Right cardiac atrium (tissue), 5 donors: ENCODE measurements around the gene SPATA33. TPM values are rescaled to one million over a fixed set of nuclear protein-coding genes. Genes with fewer than 3 reads are reported as not detected.

Source experiments
- ATAC-seq, 2 donors: fragments of 200-7000 bp; cut with Tn5 transposase; one replicate each; pipeline versions ENCODE4 v1.8.0 to v1.9.1; 2020; ENCODE audit warnings: moderate library complexity in 2 of 2, mild to moderate bottlenecking in 1 of 2
- DNase-seq, 3 donors: peaks; one replicate each; pipeline ENCODE4 v3.0.0-alpha.2; 2020
- H3K27ac ChIP-seq: one replicate; pipeline ENCODE4 v1.5.1; 2013; ENCODE audit warnings: mild to moderate bottlenecking, low read length, control low read depth, moderate library complexity
- H3K27me3 ChIP-seq: one replicate; pipeline ENCODE4 v1.6.1; 2013; ENCODE audit not compliant: control insufficient read depth, insufficient read depth
- H3K4me1 ChIP-seq: one replicate; pipeline ENCODE4 v1.6.1; 2013; ENCODE audit warnings: low read length; ENCODE audit not compliant: control insufficient read depth, insufficient read depth
- H3K4me3 ChIP-seq: one replicate; pipeline ENCODE4 v1.5.1; 2013; ENCODE audit warnings: low read length, control low read depth
- H3K9me3 ChIP-seq: one replicate; pipeline ENCODE4 v1.6.1; 2013; ENCODE audit warnings: low read length; ENCODE audit not compliant: control insufficient read depth
- WGBS: extraction: QIAGEN DNeasy Blood & Tissue Kit; methylation state at CpG from one replicate; pipeline ENCODE4 v1.1.7; 2013; 5-methylcytosine and 5-hydroxymethylcytosine counted together
- intact Hi-C, 4 donors: fragments of 100-400 bp; cut with DNase I; formaldehyde crosslinking; loops; one replicate each; pipeline versions ENCODE4 v1.11.0 to v1.14.0; 2022 to 2023
- polyA plus RNA-seq: library from polyadenylated mRNA; stranded (reverse); fragments of 200-250 nt; gene quantifications from one replicate; pipeline ENCODE4 v1.2.3, GENCODE V29; 2013
- total RNA-seq, 4 donors: library from RNA; stranded (reverse); fragmentation: NEBNext Ultra II Directional; extraction: Animal tissue kit (Norgen Biotek cat#: 25700); gene quantifications; one replicate each; pipeline ENCODE4 v1.2.1, GENCODE V29; 2021
- donor health status: healthy with polysubstance abuse.
- donor health status: DM: no; HTN: yes; CAD: no.
- donor health status: DM: no; HTN: no; CAD: no.
- donor health status: DM: no; HTN: yes; CAD: no; lungs with severe emphysema.
- donor health status: DM: yes; HTN: yes; CAD: no.

The SPATA33 gene
- total and polyA plus RNA-seq, 5 donors, result 1.4 to 5.3 (median 2.9) TPM

- ATAC-seq (no peak), DNase-seq (peak in 1 of 3 donors; percentile 32)
- peaks cover 3% of the 10 kb centered on the region for H3K4me1 ChIP-seq
- intact Hi-C loops, result loop anchor here in 2 of 4 donors (5.0 to 10.0 kb wide), 3 partner anchors 87 to 160 kb away; no protein-coding TSS in a partner anchor
- H3K9me3 ChIP-seq, result no peaks in the 10 kb centered on the region
- no peaks in the 10 kb centered on the region for H3K27me3 ChIP-seq
- 67% methylated on average over 15 of the region's 15 CpGs for WGBS
- H3K4me3 ChIP-seq, result no peak overlapping the region
- H3K27ac ChIP-seq, result no peak overlapping the region
Observed at GRCh38 chr16:89705006-89705405, 47.4 kb downstream of the SPATA33 start.

GRCh38 chr16:89706518-89707260 lies 49.1 kb downstream of the SPATA33 start:
- no peaks in the 10 kb centered on the region for H3K4me1 ChIP-seq
- no peak overlapping the region for H3K27ac ChIP-seq
- intact Hi-C loops, result loop anchor here in 2 of 4 donors (5.0 to 10.0 kb wide), 3 partner anchors 86 to 158 kb away; no protein-coding TSS in a partner anchor
- H3K9me3 ChIP-seq, result no peaks in the 10 kb centered on the region
- H3K27me3 ChIP-seq, result no peaks in the 10 kb centered on the region
- no peak overlapping the region for H3K4me3 ChIP-seq
- 72% methylated on average over 14 of the region's 14 CpGs for WGBS
- DNase-seq, result peak in 2 of 3 donors; percentile 48 to 64
- ATAC-seq, result no peak

GRCh38 chr16:89707695-89708094 lies 50.1 kb downstream of the SPATA33 start:
- H3K27ac ChIP-seq, result no peak overlapping the region
- ATAC-seq, result no peak
- H3K4me3 ChIP-seq, result no peak overlapping the region
- no peaks in the 10 kb centered on the region for H3K27me3 ChIP-seq
- DNase-seq, result peak in 1 of 3 donors; percentile 28
- 87% methylated on average over 9 of the region's 9 CpGs for WGBS
- H3K9me3 ChIP-seq, result no peaks in the 10 kb centered on the region
- no peaks in the 10 kb centered on the region for H3K4me1 ChIP-seq
- intact Hi-C loops, result loop anchor here in 2 of 4 donors (5.0 to 10.0 kb wide), 3 partner anchors 85 to 157 kb away; no protein-coding TSS in a partner anchor

- H3K4me3 ChIP-seq, result no peak overlapping the region
- H3K27ac ChIP-seq, result no peak overlapping the region
- intact Hi-C loops, result loop anchor here in 2 of 4 donors (5.0 to 10.0 kb wide), 3 partner anchors 84 to 156 kb away; no protein-coding TSS in a partner anchor
- 82% methylated on average over 19 of the region's 19 CpGs for WGBS
- H3K4me1 ChIP-seq, result no peaks in the 10 kb centered on the region
- no peaks in the 10 kb centered on the region for H3K9me3 ChIP-seq
- H3K27me3 ChIP-seq, result no peaks in the 10 kb centered on the region
- peak in 1 of 3 donors; percentile 48 for DNase-seq
- ATAC-seq, result no peak
Observed at GRCh38 chr16:89708481-89708931, 50.9 kb downstream of the SPATA33 start.

- H3K27ac ChIP-seq, result no peak overlapping the region
- no peak for ATAC-seq
- H3K4me3 ChIP-seq, result no peak overlapping the region
- H3K4me1 ChIP-seq, result no peaks in the 10 kb centered on the region
- no peaks in the 10 kb centered on the region for H3K9me3 ChIP-seq
- intact Hi-C loops, result loop anchor here in 2 of 4 donors (5.0 to 10.0 kb wide), 3 partner anchors 83 to 156 kb away; no protein-coding TSS in a partner anchor
- 86% methylated on average over 10 of the region's 10 CpGs for WGBS
- peak in 1 of 3 donors; percentile 26 for DNase-seq
- H3K27me3 ChIP-seq, result no peaks in the 10 kb centered on the region
Observed at GRCh38 chr16:89709166-89709565, 51.5 kb downstream of the SPATA33 start.

- Histone ChIP-seq H3K27ac (no peak overlapping the region), H3K4me1 (no peaks in the 10 kb centered on the region), H3K4me3 (no peak overlapping the region), H3K9me3 (no peaks in the 10 kb centered on the region), H3K27me3 (no peaks in the 10 kb centered on the region)
- ATAC-seq (no peak), DNase-seq (peak in 1 of 3 donors; percentile 31)
- intact Hi-C loops, result loop anchor here in 2 of 4 donors (5.0 to 10.0 kb wide), 3 partner anchors 82 to 155 kb away; no protein-coding TSS in a partner anchor
- 83% methylated on average over 19 of the region's 19 CpGs for WGBS
Observed at GRCh38 chr16:89709716-89710432, 52.2 kb downstream of the SPATA33 start.

GRCh38 chr16:89710709-89711564 lies 53.3 kb downstream of the SPATA33 start:
- Histone ChIP-seq H3K4me1 (no peaks in the 10 kb centered on the region), H3K27me3 (no peaks in the 10 kb centered on the region), H3K27ac (no peak overlapping the region), H3K4me3 (no peak overlapping the region), H3K9me3 (no peaks in the 10 kb centered on the region)
- ATAC-seq, result peak; percentile 2 to 10
- intact Hi-C loops, result no loop called here
- DNase-seq, result peak in 1 of 3 donors; percentile 55
- WGBS, result 76% methylated on average over 63 of the region's 63 CpGs

GRCh38 chr16:89711601-89712273 lies 54.1 kb downstream of the SPATA33 start:
- Histone ChIP-seq H3K4me1 (no peaks in the 10 kb centered on the region), H3K9me3 (no peaks in the 10 kb centered on the region), H3K27ac (no peak overlapping the region), H3K27me3 (no peaks in the 10 kb centered on the region), H3K4me3 (no peak overlapping the region)
- intact Hi-C loops, result no loop called here
- 6% methylated on average over 46 of the region's 48 CpGs for WGBS
- ATAC-seq, result peak; percentile 51 to 75
- peak; percentile 48 to 86 (median 76) for DNase-seq

- peak in 1 of 3 donors; percentile 60 for DNase-seq
- no peak for ATAC-seq
- no peaks in the 10 kb centered on the region for H3K27me3 ChIP-seq
- no peak overlapping the region for H3K27ac ChIP-seq
- 15% methylated on average over 22 of the region's 22 CpGs for WGBS
- intact Hi-C loops, result no loop called here
- no peaks in the 10 kb centered on the region for H3K4me1 ChIP-seq
- no peaks in the 10 kb centered on the region for H3K9me3 ChIP-seq
- H3K4me3 ChIP-seq, result no peak overlapping the region
Observed at GRCh38 chr16:89712274-89712781, 54.7 kb downstream of the SPATA33 start.

- Histone ChIP-seq H3K9me3 (no peaks in the 10 kb centered on the region), H3K4me1 (peaks cover 3% of the 10 kb centered on the region), H3K27me3 (no peaks in the 10 kb centered on the region), H3K27ac (no peak overlapping the region), H3K4me3 (no peak overlapping the region)
- ATAC-seq (no peak), DNase-seq (no peak)
- intact Hi-C loops, result no loop called here
- WGBS, result 90% methylated on average over 15 of the region's 15 CpGs
Observed at GRCh38 chr16:89716493-89716892, 58.9 kb downstream of the SPATA33 start.
